ENCODE data around the gene PHACTR1. TPM values are rescaled to one million over a fixed set of nuclear protein-coding genes. Genes with fewer than 3 reads are reported as not detected.

Gene PHACTR1
- total and polyA plus RNA-seq, 7 donors: 0.60 to 7.5 (median 3.7) TPM

- Histone ChIP-seq H3K36me3 (no peaks in the 10 kb centered on the region), H3K27ac (no peak overlapping the region), H3K27me3 (no peaks in the 10 kb centered on the region), H3K4me3 (no peak overlapping the region), H3K9me3 (no peaks in the 10 kb centered on the region), H3K4me1 (no peaks in the 10 kb centered on the region)
- TF ChIP-seq CTCF (IDR thresholded peaks at IDR 0.05): no peak
- WGBS, 2 donors: 53 to 72% methylated on average over 21 of the region's 21 CpGs
- DNase-seq: no peak
- intact Hi-C loops (cut with DNase I): no loop called here
These were observed 557.6 kb downstream of the PHACTR1 start for GRCh38 chr6:13273931-13274706.

GRCh38 chr6:13274707-13275434 lies 558.3 kb downstream of the PHACTR1 start:
- Histone ChIP-seq H3K4me1 (no peaks in the 10 kb centered on the region), H3K9me3 (no peaks in the 10 kb centered on the region), H3K27ac (no peak overlapping the region), H3K4me3 (no peak overlapping the region), H3K27me3 (no peaks in the 10 kb centered on the region), H3K36me3 (no peaks in the 10 kb centered on the region)
- 67 to 76% methylated on average over 6 of the region's 6 CpGs for WGBS, 2 donors
- DNase-seq: no peak
- intact Hi-C loops (cut with DNase I): no loop called here
- TF ChIP-seq POLR2AphosphoS5 (IDR thresholded peaks at IDR 0.05) (no peak), CTCF (IDR thresholded peaks at IDR 0.05) (no peak)

- no peak for TF ChIP-seq CTCF (IDR thresholded peaks at IDR 0.05)
- TF ChIP-seq POLR2AphosphoS5 (IDR thresholded peaks at IDR 0.05): no peak
- TF ChIP-seq POLR2A (IDR thresholded peaks at IDR 0.05): no peak
- no peak for TF ChIP-seq EP300 (IDR thresholded peaks at IDR 0.05)
- H3K4me1 ChIP-seq: no peaks in the 10 kb centered on the region
- no peak overlapping the region for H3K4me3 ChIP-seq
- WGBS, 2 donors: 68 to 90% methylated on average over 8 of the region's 8 CpGs
- no peak for DNase-seq
- intact Hi-C loops (cut with DNase I): no loop called here
- no peaks in the 10 kb centered on the region for H3K9me3 ChIP-seq
- H3K27ac ChIP-seq: no peak overlapping the region
- H3K36me3 ChIP-seq: no peaks in the 10 kb centered on the region
- no peaks in the 10 kb centered on the region for H3K27me3 ChIP-seq
These were observed 558.9 kb downstream of the PHACTR1 start for GRCh38 chr6:13275435-13275989.

GRCh38 chr6:13277231-13277630 lies 560.7 kb downstream of the PHACTR1 start:
- DNase-seq: no peak

More at GRCh38 chr6:13277231-13277630, 560.7 kb downstream of the PHACTR1 start:
- H3K36me3 ChIP-seq: no peaks in the 10 kb centered on the region
- 94 to 96% methylated on average over 2 of the region's 2 CpGs for WGBS, 2 donors
- no peak overlapping the region for H3K4me3 ChIP-seq
- no peak overlapping the region for H3K27ac ChIP-seq
- intact Hi-C loops (cut with DNase I): no loop called here
- no peaks in the 10 kb centered on the region for H3K4me1 ChIP-seq
- no peaks in the 10 kb centered on the region for H3K9me3 ChIP-seq
- TF ChIP-seq EP300 (IDR thresholded peaks at IDR 0.05) (no peak), POLR2A (IDR thresholded peaks at IDR 0.05) (no peak), CTCF (IDR thresholded peaks at IDR 0.05) (no peak), POLR2AphosphoS5 (IDR thresholded peaks at IDR 0.05) (no peak)
- no peaks in the 10 kb centered on the region for H3K27me3 ChIP-seq
